ENCODE data around the gene CTAG2. TPM values are rescaled to one million over a fixed set of nuclear protein-coding genes. Genes with fewer than 3 reads are reported as not detected.
"Not testable (repeated sequence)": the region's sequence is repeated elsewhere in the genome, so short reads cannot be mapped to it uniquely, and the experiment has no call there.

CTAG2 gene
- 1 to 10 TPM in 1 of 2 donors, not detected in 1; 1.2 TPM for total RNA-seq
- long read RNA-seq, donor 1 = 0 reads
- long read RNA-seq, donor 2 = 0 reads

GRCh38 chrX:154653413-154653812, at the start of gene CTAG2:
Gene CTAG2 (minus strand): TSS chrX:154653579. CDS start chrX:154653515, 64 bp downstream.
- DNase-seq (ENCODE audit: low spot score); intact Hi-C loops (cut with DNase I): not testable (repeated sequence)

GRCh38 chrX:154698630-154699248, 45.4 kb upstream of the CTAG2 start:
- intact Hi-C loops (cut with DNase I) = no loop called here
- DNase-seq (ENCODE audit: low spot score) = no peak

- no peak for DNase-seq (ENCODE audit: low spot score)
- intact Hi-C loops (cut with DNase I) = no loop called here
Observed at GRCh38 chrX:154696676-154697045, 43.3 kb upstream of the CTAG2 start.

- no peak for DNase-seq (ENCODE audit: low spot score)
- intact Hi-C loops (cut with DNase I) = no loop called here
Observed at GRCh38 chrX:154695911-154696675, 42.7 kb upstream of the CTAG2 start.

- DNase-seq (ENCODE audit: low spot score) = no peak
- intact Hi-C loops (cut with DNase I) = no loop called here
Observed at GRCh38 chrX:154693394-154693793, 40.0 kb upstream of the CTAG2 start.

GRCh38 chrX:154690438-154690837, 37.1 kb upstream of the CTAG2 start:
- intact Hi-C loops (cut with DNase I); DNase-seq (ENCODE audit: low spot score): not testable (repeated sequence)

GRCh38 chrX:154672084-154672483, 18.7 kb upstream of the CTAG2 start:
- DNase-seq (ENCODE audit: low spot score); intact Hi-C loops (cut with DNase I): not testable (repeated sequence)

GRCh38 chrX:154670848-154671247, 17.5 kb upstream of the CTAG2 start:
- DNase-seq (ENCODE audit: low spot score); intact Hi-C loops (cut with DNase I): not testable (repeated sequence)

- no peak for DNase-seq (ENCODE audit: low spot score)
- intact Hi-C loops (cut with DNase I) = no loop called here
Observed at GRCh38 chrX:154661899-154662298, 8.5 kb upstream of the CTAG2 start.

GRCh38 chrX:154661170-154661569, 7.8 kb upstream of the CTAG2 start:
- no peak for DNase-seq (ENCODE audit: low spot score)
- intact Hi-C loops (cut with DNase I) = no loop called here

GRCh38 chrX:154660541-154660940, 7.2 kb upstream of the CTAG2 start:
- intact Hi-C loops (cut with DNase I) = no loop called here
- DNase-seq (ENCODE audit: low spot score) = no peak

GRCh38 chrX:154658957-154659356, 5.6 kb upstream of the CTAG2 start:
- DNase-seq (ENCODE audit: low spot score) = no peak
- intact Hi-C loops (cut with DNase I) = no loop called here

- intact Hi-C loops (cut with DNase I) = no loop called here
- no peak for DNase-seq (ENCODE audit: low spot score)
Observed at GRCh38 chrX:154658187-154658586, 4.8 kb upstream of the CTAG2 start.

- no peak for DNase-seq (ENCODE audit: low spot score)
- intact Hi-C loops (cut with DNase I) = no loop called here
Observed at GRCh38 chrX:154657226-154657805, 3.9 kb upstream of the CTAG2 start.

GRCh38 chrX:154655786-154656185, 2.4 kb upstream of the CTAG2 start:
- DNase-seq (ENCODE audit: low spot score) = peak; percentile 69
- intact Hi-C loops (cut with DNase I) = no loop called here

- DNase-seq (ENCODE audit: low spot score) = no peak
- intact Hi-C loops (cut with DNase I) = no loop called here
Observed at GRCh38 chrX:154655346-154655745, 2.0 kb upstream of the CTAG2 start.

GRCh38 chrX:154654925-154655324, 1.5 kb upstream of the CTAG2 start:
- intact Hi-C loops (cut with DNase I) = no loop called here
- peak; percentile 58 for DNase-seq (ENCODE audit: low spot score)

GRCh38 chrX:154654372-154654771, 993 bp upstream of the CTAG2 start:
- intact Hi-C loops (cut with DNase I) = no loop called here
- peak; percentile 68 for DNase-seq (ENCODE audit: low spot score)

GRCh38 chrX:154653048-154653401, 354 bp downstream of the CTAG2 start:
- DNase-seq (ENCODE audit: low spot score) = no peak
- intact Hi-C loops (cut with DNase I) = no loop called here

- intact Hi-C loops (cut with DNase I) = no loop called here
- peak; percentile 74 for DNase-seq (ENCODE audit: low spot score)
Observed at GRCh38 chrX:154652311-154653047, 900 bp downstream of the CTAG2 start.

All from posterior vena cava (tissue), 2 donors.